Neural crest cell (in vitro differentiated cells): ENCODE measurements around the gene DOCK9. TPM values are rescaled to one million over a fixed set of nuclear protein-coding genes. Genes with fewer than 3 reads are reported as not detected.

Experiments
- DNase-seq: peaks from one replicate; pipeline ENCODE4 v3.0.0; 2021; ENCODE audit warnings: low read depth, mixed read lengths, low spot score
- H3K27ac Mint-ChIP-seq: one replicate; pipeline ENCODE4 v1.8.0; 2021; ENCODE audit warnings: mild to moderate bottlenecking, mixed read lengths; ENCODE audit not compliant: unreplicated experiment
- H3K27me3 Mint-ChIP-seq: 2 replicates; pipeline ENCODE4 v1.8.0; 2021; ENCODE audit warnings: low read depth, mild to moderate bottlenecking, mixed read lengths
- H3K36me3 Mint-ChIP-seq: 2 replicates; pipeline ENCODE4 v1.8.0; 2021; ENCODE audit warnings: low read depth, mild to moderate bottlenecking, mixed read lengths
- H3K4me1 Mint-ChIP-seq: 2 replicates; pipeline ENCODE4 v1.8.0; 2021; ENCODE audit warnings: mixed read lengths
- H3K4me3 Mint-ChIP-seq: one replicate; pipeline ENCODE4 v1.8.0; 2021; ENCODE audit warnings: mild to moderate bottlenecking, mixed read lengths
- H3K9me3 Mint-ChIP-seq: 2 replicates; pipeline ENCODE4 v1.8.0; 2021; ENCODE audit warnings: mixed read lengths
- CTCF ChIP-seq: fragments of 200-600 bp; sonication (generic); conservative IDR thresholded peaks from 2 replicates; pipeline ENCODE4 v1.5.0; 2021; ENCODE audit warnings: antibody characterized with exemption, mild to moderate bottlenecking
- total RNA-seq: library from RNA; stranded (reverse); gene quantifications from 2 replicates; pipeline ENCODE4 v1.2.1, GENCODE V29; 2021

Gene DOCK9
- total RNA-seq, 1 donor from 2014 or later: 6.9 TPM

- Mint-ChIP-seq H3K36me3 (peaks cover 12% of the 10 kb centered on the region), H3K27me3 (no peaks in the 10 kb centered on the region), H3K27ac (no peak overlapping the region), H3K9me3 (peaks cover 14% of the 10 kb centered on the region), H3K4me3 (no peak overlapping the region), H3K4me1 (no peaks in the 10 kb centered on the region)
- TF ChIP-seq CTCF: no peak
- DNase-seq: no peak
Measured at GRCh38 chr13:98877936-98878335, 99.9 kb downstream of the DOCK9 start.

DNA sequence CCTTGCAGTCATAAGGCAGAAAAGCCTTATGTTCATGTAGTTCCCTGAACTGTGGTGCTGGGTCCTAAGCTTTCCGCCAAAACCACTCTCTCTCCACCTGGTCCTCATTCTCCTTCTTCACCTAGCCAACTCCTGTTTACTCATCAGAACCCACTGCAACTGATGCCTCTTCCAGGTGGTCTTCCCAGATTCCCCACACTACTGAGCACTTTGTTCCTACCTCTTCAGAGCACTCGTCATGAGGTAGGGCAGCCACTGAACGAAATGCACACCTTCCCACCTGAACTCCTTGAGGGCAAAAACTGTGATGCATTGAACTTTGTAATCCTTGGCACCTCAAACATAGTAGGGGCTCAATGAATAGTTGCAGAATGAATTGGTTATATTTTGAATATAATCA lies 100.4 kb downstream of the DOCK9 start:
- no peaks in the 10 kb centered on the region for H3K4me1 Mint-ChIP-seq

GRCh38 chr13:98875146-98875729 lies 102.6 kb downstream of the DOCK9 start:
- H3K9me3 Mint-ChIP-seq: peaks cover 18% of the 10 kb centered on the region
- TF ChIP-seq CTCF: no peak
- H3K27ac Mint-ChIP-seq: no peak overlapping the region
- no peak for DNase-seq
- H3K36me3 Mint-ChIP-seq: peaks cover 12% of the 10 kb centered on the region
- no peaks in the 10 kb centered on the region for H3K4me1 Mint-ChIP-seq
- no peak overlapping the region for H3K4me3 Mint-ChIP-seq
- no peaks in the 10 kb centered on the region for H3K27me3 Mint-ChIP-seq

More for the DNA sequence above, 100.4 kb downstream of the DOCK9 start:
- Mint-ChIP-seq H3K4me3 (no peak overlapping the region), H3K27ac (no peak overlapping the region), H3K27me3 (no peaks in the 10 kb centered on the region), H3K36me3 (peaks cover 12% of the 10 kb centered on the region), H3K9me3 (peaks cover 17% of the 10 kb centered on the region)
- TF ChIP-seq CTCF: no peak
- DNase-seq: no peak

DNA sequence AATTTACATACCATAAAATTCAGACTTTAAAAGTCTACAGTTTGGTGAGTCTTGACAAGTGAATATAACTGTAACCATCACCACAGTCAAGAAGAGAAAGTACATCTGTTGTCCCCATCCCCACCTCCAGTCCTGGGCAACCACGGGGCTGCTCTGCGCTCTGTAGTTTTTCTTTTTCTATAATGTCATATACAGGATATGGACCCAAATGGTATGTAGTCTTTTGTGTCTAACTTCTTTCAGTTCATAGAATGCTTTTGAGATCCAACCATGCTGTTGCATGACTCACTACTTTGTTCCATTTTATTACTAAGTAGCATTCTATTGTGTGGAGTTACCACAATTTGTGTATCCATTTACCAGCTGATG lies 103.9 kb downstream of the DOCK9 start:
- DNase-seq: no peak
- no peaks in the 10 kb centered on the region for H3K27me3 Mint-ChIP-seq
- peaks cover 18% of the 10 kb centered on the region for H3K9me3 Mint-ChIP-seq
- peaks cover 12% of the 10 kb centered on the region for H3K36me3 Mint-ChIP-seq
- no peak overlapping the region for H3K27ac Mint-ChIP-seq
- no peak for TF ChIP-seq CTCF
- H3K4me3 Mint-ChIP-seq: no peak overlapping the region
- H3K4me1 Mint-ChIP-seq: no peaks in the 10 kb centered on the region

DNA sequence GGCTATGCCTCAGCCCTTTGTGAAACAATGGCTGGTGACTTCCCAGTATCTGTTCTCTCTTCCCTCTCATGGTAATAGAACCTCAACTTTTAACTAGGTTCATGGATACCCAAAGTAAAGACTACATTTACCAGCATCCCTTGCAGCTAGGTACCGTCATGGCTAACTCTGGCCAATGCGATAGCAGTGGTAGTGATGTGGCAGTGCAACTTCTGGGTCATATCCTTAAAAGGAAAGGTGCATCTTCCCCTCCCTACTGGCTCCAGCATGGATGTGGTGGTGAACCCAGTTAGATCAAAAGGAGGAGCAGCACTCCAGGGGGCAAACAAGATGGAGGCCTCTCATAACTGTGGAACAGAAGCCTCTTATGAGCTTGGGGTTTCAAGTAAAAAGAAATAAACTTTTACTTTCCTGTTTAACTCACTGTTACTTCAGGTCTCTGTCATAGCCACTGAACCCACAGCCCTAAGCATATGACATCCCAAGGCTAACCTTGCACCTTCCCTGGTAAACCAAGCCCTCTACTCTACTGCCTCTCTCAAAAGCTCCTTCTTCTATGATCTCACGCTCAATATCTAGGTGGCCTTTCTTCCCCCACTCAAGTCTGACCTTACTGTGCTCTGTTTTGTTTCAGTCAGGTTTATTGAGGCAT lies 104.4 kb downstream of the DOCK9 start:
- Mint-ChIP-seq H3K36me3 (peaks cover 12% of the 10 kb centered on the region), H3K27ac (no peak overlapping the region), H3K9me3 (peaks cover 18% of the 10 kb centered on the region), H3K4me1 (no peaks in the 10 kb centered on the region), H3K27me3 (no peaks in the 10 kb centered on the region), H3K4me3 (no peak overlapping the region)
- DNase-seq: no peak
- no peak for TF ChIP-seq CTCF
